Glutamatergic neuron (in vitro differentiated cells): ENCODE data around the gene DOCK3. TPM values are rescaled to one million over a fixed set of nuclear protein-coding genes. Genes with fewer than 3 reads are reported as not detected.

ENCODE experiments used
- DNase-seq: peaks from one replicate; pipeline ENCODE4 v3.0.0; 2022
- H3K27ac Mint-ChIP-seq: one replicate; pipeline ENCODE4 v1.8.0; 2020; ENCODE audit warnings: mild to moderate bottlenecking, mixed read lengths, inconsistent platforms; ENCODE audit not compliant: unreplicated experiment
- H3K27me3 Mint-ChIP-seq: one replicate; pipeline ENCODE4 v1.8.0; 2020; ENCODE audit warnings: mild to moderate bottlenecking, moderate library complexity, mixed read lengths, inconsistent platforms; ENCODE audit not compliant: unreplicated experiment
- H3K36me3 Mint-ChIP-seq: one replicate; pipeline ENCODE4 v1.8.0; 2020; ENCODE audit warnings: mild to moderate bottlenecking, mixed read lengths, inconsistent platforms; ENCODE audit not compliant: unreplicated experiment
- H3K4me1 Mint-ChIP-seq: one replicate; pipeline ENCODE4 v1.8.0; 2020; ENCODE audit warnings: mild to moderate bottlenecking, low read depth, mixed read lengths, inconsistent platforms; ENCODE audit not compliant: unreplicated experiment
- H3K4me3 Mint-ChIP-seq: one replicate; pipeline ENCODE4 v1.8.0; 2020; ENCODE audit warnings: mild to moderate bottlenecking, mixed read lengths, inconsistent platforms; ENCODE audit not compliant: unreplicated experiment
- H3K9me3 Mint-ChIP-seq: one replicate; pipeline ENCODE4 v1.8.0; 2020; ENCODE audit warnings: mild to moderate bottlenecking, moderate library complexity, mixed read lengths, inconsistent platforms; ENCODE audit not compliant: unreplicated experiment
- CTCF ChIP-seq: fragments of 200-600 bp; sonication (generic); IDR thresholded peaks from one replicate; pipeline ENCODE4 v1.5.0; 2021; ENCODE audit not compliant: partially characterized antibody, unreplicated experiment
- total RNA-seq: library from RNA; stranded (reverse); fragmentation: NEBNext Ultra II Directional; extraction: Animal tissue kit (Norgen Biotek cat#: 25700); gene quantifications from one replicate; pipeline ENCODE4 v1.2.1, GENCODE V29; 2021; ENCODE audit not compliant: unreplicated experiment

DOCK3 gene
- total RNA-seq, 1 donor from 2014 or later: 13.4 TPM

GRCh38 chr3:50652709-50653108, 22.0 kb upstream of the DOCK3 start:
- H3K4me3 Mint-ChIP-seq: no peak overlapping the region
- no peak for DNase-seq
- H3K27ac Mint-ChIP-seq: no peak overlapping the region
- peaks cover 4% of the 10 kb centered on the region for H3K36me3 Mint-ChIP-seq
- TF ChIP-seq CTCF: no peak
- H3K4me1 Mint-ChIP-seq: peaks cover 22% of the 10 kb centered on the region
- peaks cover 4% of the 10 kb centered on the region for H3K9me3 Mint-ChIP-seq
- H3K27me3 Mint-ChIP-seq: peaks cover 9% of the 10 kb centered on the region

GRCh38 chr3:50653937-50654595, 20.7 kb upstream of the DOCK3 start:
- DNase-seq: no peak
- peaks cover 4% of the 10 kb centered on the region for H3K36me3 Mint-ChIP-seq
- H3K4me3 Mint-ChIP-seq: no peak overlapping the region
- no peak overlapping the region for H3K27ac Mint-ChIP-seq
- TF ChIP-seq CTCF: no peak
- H3K4me1 Mint-ChIP-seq: peaks cover 12% of the 10 kb centered on the region
- peaks cover 4% of the 10 kb centered on the region for H3K9me3 Mint-ChIP-seq
- H3K27me3 Mint-ChIP-seq: peaks cover 9% of the 10 kb centered on the region

GRCh38 chr3:50655009-50655830, 19.5 kb upstream of the DOCK3 start:
- Mint-ChIP-seq H3K4me3 (no peak overlapping the region), H3K27ac (no peak overlapping the region), H3K9me3 (peaks cover 4% of the 10 kb centered on the region), H3K4me1 (peaks cover 2% of the 10 kb centered on the region), H3K27me3 (peaks cover 10% of the 10 kb centered on the region), H3K36me3 (peaks cover 4% of the 10 kb centered on the region)
- no peak for TF ChIP-seq CTCF
- no peak for DNase-seq

GRCh38 chr3:50656417-50657195, 18.1 kb upstream of the DOCK3 start:
- H3K36me3 Mint-ChIP-seq: peaks cover 5% of the 10 kb centered on the region
- peaks cover 4% of the 10 kb centered on the region for H3K9me3 Mint-ChIP-seq
- TF ChIP-seq CTCF: no peak
- no peak overlapping the region for H3K27ac Mint-ChIP-seq
- no peaks in the 10 kb centered on the region for H3K4me1 Mint-ChIP-seq
- H3K27me3 Mint-ChIP-seq: peaks cover 9% of the 10 kb centered on the region
- DNase-seq: no peak
- no peak overlapping the region for H3K4me3 Mint-ChIP-seq
